Astrocyte (in vitro differentiated cells and primary cell): ENCODE measurements around the gene PPP2R5C.

Experiments
- EZH2 ChIP-seq: IDR thresholded peaks from 2 replicates; pipeline ENCODE4 v1.6.1; 2012; ENCODE audit warnings: mild to moderate bottlenecking, low read length, inconsistent platforms; ENCODE audit not compliant: insufficient read depth
- TF ChIP-seq, protein P1 (sequence below): IDR thresholded peaks from 2 replicates; pipeline ENCODE4 v1.5.1; 2011; ENCODE audit warnings: low read depth, mild to moderate bottlenecking, inconsistent platforms, low read length, moderate library complexity; ENCODE audit not compliant: insufficient read depth

DNA sequence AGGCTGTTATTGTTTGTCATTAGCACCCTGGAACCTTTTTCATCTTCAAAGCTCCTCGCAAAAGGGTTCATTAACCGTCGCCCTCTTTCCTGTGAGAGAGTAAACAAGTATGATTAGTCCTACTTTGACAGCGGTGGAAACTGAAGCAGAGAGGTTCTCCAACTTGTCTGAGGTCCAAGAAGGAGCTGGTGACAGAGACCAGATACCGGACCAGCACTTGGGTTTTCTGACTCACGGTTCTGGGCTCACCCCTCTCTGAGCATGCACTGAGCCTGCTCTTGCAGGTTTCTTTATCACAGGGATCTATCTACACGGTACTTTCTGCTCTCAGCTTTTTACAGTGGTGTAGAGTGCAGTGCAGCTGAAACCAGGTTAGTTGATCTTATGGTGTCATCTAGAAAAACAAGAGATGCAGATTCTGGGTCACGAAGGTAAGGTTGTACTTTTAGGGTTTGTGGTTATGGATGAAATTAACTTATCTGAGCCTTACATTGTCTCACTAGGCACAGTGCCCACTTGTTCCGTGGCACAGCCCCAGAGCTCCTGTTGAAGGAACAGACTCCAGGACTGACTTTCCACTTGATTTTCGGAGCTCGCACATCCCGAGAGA is 62.1 kb downstream of the PPP2R5C start:
- TF ChIP-seq, protein P1, sequence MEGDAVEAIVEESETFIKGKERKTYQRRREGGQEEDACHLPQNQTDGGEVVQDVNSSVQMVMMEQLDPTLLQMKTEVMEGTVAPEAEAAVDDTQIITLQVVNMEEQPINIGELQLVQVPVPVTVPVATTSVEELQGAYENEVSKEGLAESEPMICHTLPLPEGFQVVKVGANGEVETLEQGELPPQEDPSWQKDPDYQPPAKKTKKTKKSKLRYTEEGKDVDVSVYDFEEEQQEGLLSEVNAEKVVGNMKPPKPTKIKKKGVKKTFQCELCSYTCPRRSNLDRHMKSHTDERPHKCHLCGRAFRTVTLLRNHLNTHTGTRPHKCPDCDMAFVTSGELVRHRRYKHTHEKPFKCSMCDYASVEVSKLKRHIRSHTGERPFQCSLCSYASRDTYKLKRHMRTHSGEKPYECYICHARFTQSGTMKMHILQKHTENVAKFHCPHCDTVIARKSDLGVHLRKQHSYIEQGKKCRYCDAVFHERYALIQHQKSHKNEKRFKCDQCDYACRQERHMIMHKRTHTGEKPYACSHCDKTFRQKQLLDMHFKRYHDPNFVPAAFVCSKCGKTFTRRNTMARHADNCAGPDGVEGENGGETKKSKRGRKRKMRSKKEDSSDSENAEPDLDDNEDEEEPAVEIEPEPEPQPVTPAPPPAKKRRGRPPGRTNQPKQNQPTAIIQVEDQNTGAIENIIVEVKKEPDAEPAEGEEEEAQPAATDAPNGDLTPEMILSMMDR, result no peak
- no peak for TF ChIP-seq EZH2
